Stimulated activated CD4-positive, alpha-beta T cell treated with anti-CD3 and anti-CD28 coated beads, Interleukin-12 subunit alpha, Interleukin-12 subunit beta, amount 100 ng/mL, for 24 hours (primary cell): Measurements from ENCODE around the gene G2E3.
"Not testable (repeated sequence)": the region's sequence is repeated elsewhere in the genome, so short reads cannot be mapped to it uniquely, and the experiment has no call there.

Source experiments
- DNase-seq, 2 experiments: peaks; one replicate each; pipeline ENCODE4 v3.0.0-alpha.2; 2020; ENCODE audit warnings: low read depth in 2 of 2

G2E3 gene

GRCh38 chr14:30600922-30601918 is 42.3 kb downstream of the G2E3 start:
- DNase-seq: no peak

- no peak for DNase-seq
These were observed 44.4 kb downstream of the G2E3 start for GRCh38 chr14:30603402-30603801.

GRCh38 chr14:30604696-30605095 is 45.7 kb downstream of the G2E3 start:
- DNase-seq: not testable (repeated sequence)

- DNase-seq: no peak
These were observed 48.3 kb downstream of the G2E3 start for GRCh38 chr14:30607156-30607780.

- no peak for DNase-seq
These were observed 49.6 kb downstream of the G2E3 start for GRCh38 chr14:30608533-30609006.

GRCh38 chr14:30610787-30611343 is 51.9 kb downstream of the G2E3 start:
- DNase-seq: no peak

- no peak for DNase-seq
These were observed 55.2 kb downstream of the G2E3 start for GRCh38 chr14:30614155-30614554.

- DNase-seq: no peak
These were observed 61.2 kb downstream of the G2E3 start for GRCh38 chr14:30620178-30620577.

GRCh38 chr14:30621354-30621939 is 62.5 kb downstream of the G2E3 start:
- DNase-seq: no peak

- DNase-seq: peak; percentile 81 to 90
These were observed 63.2 kb downstream of the G2E3 start, which contains the start of gene SCFD1 for GRCh38 chr14:30621940-30622830. Gene SCFD1, plus strand, starts transcription at chr14:30622319. Its CDS starts 20 bp downstream, at chr14:30622339.

- no peak for DNase-seq
These were observed 64.6 kb downstream of the G2E3 start for GRCh38 chr14:30623412-30624131.

GRCh38 chr14:30624132-30624423 is 65.1 kb downstream of the G2E3 start:
- no peak for DNase-seq

- DNase-seq: no peak
These were observed 66.6 kb downstream of the G2E3 start for GRCh38 chr14:30625533-30625932.

- DNase-seq: not testable (repeated sequence)
These were observed 70.5 kb downstream of the G2E3 start for GRCh38 chr14:30629432-30629831.

- DNase-seq: no peak
These were observed 71.3 kb downstream of the G2E3 start for GRCh38 chr14:30630248-30630647.

- no peak for DNase-seq
These were observed 73.8 kb downstream of the G2E3 start for GRCh38 chr14:30632730-30633129.

- no peak for DNase-seq
These were observed 80.0 kb downstream of the G2E3 start for GRCh38 chr14:30638926-30639325.

GRCh38 chr14:30641207-30641606 is 82.2 kb downstream of the G2E3 start:
- no peak for DNase-seq

GRCh38 chr14:30644462-30644861 is 85.5 kb downstream of the G2E3 start:
- not testable (repeated sequence) for DNase-seq

- no peak for DNase-seq
These were observed 86.6 kb downstream of the G2E3 start for GRCh38 chr14:30645600-30645999.
